Neural cell (in vitro differentiated cells): ENCODE data around the gene HOXC11. TPM values are rescaled to one million over a fixed set of nuclear protein-coding genes. Genes with fewer than 3 reads are reported as not detected.

Experiments
- H2AFZ ChIP-seq: fragments of 200-600, 300-800 bp; sonication (generic), shearing (Covaris generic); 2 replicates; pipeline ENCODE4 v1.6.0; 2014; ENCODE audit warnings: low read depth, mild to moderate bottlenecking, antibody characterized with exemption, low read length, moderate library complexity
- H3F3A ChIP-seq: fragments of 200-600 bp; shearing (Covaris generic); 2 replicates; pipeline ENCODE4 v1.6.1; 2016; ENCODE audit warnings: mild to moderate bottlenecking, moderate library complexity, mixed read lengths, antibody characterized with exemption, low read length; ENCODE audit not compliant: insufficient read depth, poor library complexity, severe bottlenecking
- H3K27ac ChIP-seq: fragments of 200-600, 300-800 bp; sonication (generic), shearing (Covaris generic); 2 replicates; pipeline ENCODE4 v1.5.1; 2014; ENCODE audit warnings: mild to moderate bottlenecking, low read length, moderate library complexity
- H3K27me3 ChIP-seq: fragments of 300-800, 200-600 bp; sonication (generic), shearing (Covaris generic); 2 replicates; pipeline ENCODE4 v1.6.0; 2014; ENCODE audit warnings: mild to moderate bottlenecking, low read depth, low read length, moderate library complexity; ENCODE audit not compliant: insufficient read depth
- H3K36me3 ChIP-seq: fragments of 300-800, 200-600 bp; sonication (generic), shearing (Covaris generic); 2 replicates; pipeline ENCODE4 v1.5.1; 2014; ENCODE audit warnings: mild to moderate bottlenecking, antibody characterized with exemption, low read length, moderate library complexity; ENCODE audit not compliant: insufficient read depth
- H3K4me2 ChIP-seq: fragments of 300-800, 200-600 bp; sonication (generic), shearing (Covaris generic); 2 replicates; pipeline ENCODE4 v1.6.0; 2014; ENCODE audit warnings: mild to moderate bottlenecking, low read length
- H3K4me3 ChIP-seq: fragments of 300-800, 200-600 bp; sonication (generic), shearing (Covaris generic); 2 replicates; pipeline ENCODE4 v1.5.1; 2014; ENCODE audit warnings: mild to moderate bottlenecking, low read length, moderate library complexity
- H3K79me2 ChIP-seq: fragments of 200-600 bp; shearing (Covaris generic); replicated peaks from 2 replicates; pipeline ENCODE4 v1.6.0; 2014; ENCODE audit warnings: mild to moderate bottlenecking, low read length, moderate library complexity; ENCODE audit not compliant: insufficient read depth
- H3K9ac ChIP-seq: fragments of 300-800, 200-600 bp; sonication (generic), shearing (Covaris generic); 2 replicates; pipeline ENCODE4 v1.6.1; 2016; ENCODE audit warnings: mild to moderate bottlenecking, low read length, mixed read lengths
- H3K9me2 ChIP-seq: fragments of 200-600 bp; shearing (Covaris generic); 2 replicates; pipeline ENCODE4 v1.6.1; 2016; ENCODE audit warnings: mild to moderate bottlenecking, low read length, mixed read lengths; ENCODE audit not compliant: insufficient read depth
- H3K9me3 ChIP-seq: fragments of 200-600, 300-800 bp; sonication (generic), shearing (Covaris generic); 2 replicates; pipeline ENCODE4 v1.6.1; 2016; ENCODE audit warnings: mild to moderate bottlenecking, mixed run types, low read length, moderate library complexity, mixed read lengths
- H4K20me1 ChIP-seq: fragments of 200-600 bp; shearing (Covaris generic); 2 replicates; pipeline ENCODE4 v1.6.1; 2016; ENCODE audit warnings: mild to moderate bottlenecking, mixed run types; ENCODE audit not compliant: insufficient read depth
- EP300 ChIP-seq: fragments of 450-650 bp; conservative IDR thresholded peaks from 2 replicates; pipeline ENCODE4 v1.6.1; 2014; ENCODE audit warnings: antibody characterized with exemption, mild to moderate bottlenecking, moderate library complexity; ENCODE audit not compliant: poor library complexity, severe bottlenecking
- EZH2 ChIP-seq: fragments of 200-600, 300-800 bp; shearing (Covaris generic), sonication (generic); IDR thresholded peaks from 2 replicates; pipeline ENCODE4 v1.6.1; 2014; ENCODE audit warnings: antibody characterized with exemption, low read length, borderline replicate concordance, mild to moderate bottlenecking; ENCODE audit not compliant: insufficient read depth, poor library complexity, severe bottlenecking
- MXI1 ChIP-seq: fragments of 450-650 bp; conservative IDR thresholded peaks from 2 replicates; pipeline ENCODE4 v1.6.1; 2014; ENCODE audit warnings: antibody characterized with exemption, mild to moderate bottlenecking; ENCODE audit not compliant: poor library complexity, severe bottlenecking
- POLR2AphosphoS5 ChIP-seq: IDR thresholded peaks from 2 replicates; pipeline ENCODE4 v1.6.1; 2012
- RAD21 ChIP-seq: fragments of 450-650 bp; conservative IDR thresholded peaks from 2 replicates; pipeline ENCODE4 v1.6.1; 2014; ENCODE audit warnings: antibody characterized with exemption, mild to moderate bottlenecking, moderate library complexity
- SMC3 ChIP-seq: fragments of 450-650 bp; conservative IDR thresholded peaks from 2 replicates; pipeline ENCODE4 v1.6.1; 2014; ENCODE audit warnings: antibody characterized with exemption, mild to moderate bottlenecking, moderate library complexity; ENCODE audit not compliant: poor library complexity
- TAF1 ChIP-seq: IDR thresholded peaks from 2 replicates; pipeline ENCODE4 v1.6.1; 2012; ENCODE audit warnings: low read depth
- polyA plus RNA-seq: library from polyadenylated mRNA; depleted of rRNA; stranded (reverse); fragments of >200 nt; gene quantifications from 2 replicates; pipeline ENCODE4 v1.2.3, GENCODE V29; 2014
- TF ChIP-seq, protein P1 (sequence below): IDR thresholded peaks from 2 replicates; pipeline ENCODE4 v1.6.1; 2012; ENCODE audit warnings: borderline replicate concordance
- TF ChIP-seq, protein P2 (sequence below): fragments of 450-650 bp; IDR thresholded peaks from 2 replicates; pipeline ENCODE4 v1.5.1; 2014; ENCODE audit warnings: antibody characterized with exemption, mild to moderate bottlenecking, moderate library complexity; ENCODE audit not compliant: poor library complexity, severe bottlenecking

Gene HOXC11
- polyA plus RNA-seq, 1 donor from 2014 or later: not detected

DNA sequence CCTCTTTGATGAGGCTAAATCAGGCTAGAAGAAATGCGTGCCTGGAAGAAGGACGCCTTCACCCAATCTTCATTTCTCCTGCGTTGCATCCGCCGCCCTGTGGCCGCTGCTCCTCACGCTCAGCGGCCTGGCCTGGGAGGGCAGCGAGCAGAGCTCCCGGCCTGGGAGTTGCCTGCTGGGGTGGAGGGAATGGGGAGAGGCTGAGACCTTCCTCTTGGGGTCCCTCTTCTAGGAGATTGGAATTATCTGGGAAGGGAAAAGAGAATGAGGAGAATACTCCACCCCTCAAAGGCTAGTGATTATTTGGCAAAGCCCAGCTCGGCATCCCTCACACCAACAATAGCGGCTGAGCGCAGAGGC is 20.6 kb upstream of the HOXC11 start:
- Histone ChIP-seq H3K4me3 (no peak overlapping the region), H3K27ac (no peak overlapping the region), H2AFZ (no peak overlapping the region), H4K20me1 (no peaks in the 10 kb centered on the region), H3K36me3 (no peaks in the 10 kb centered on the region), H3K79me2 (no peaks in the 10 kb centered on the region), H3K9me3 (no peaks in the 10 kb centered on the region), H3K9me2 (no peaks in the 10 kb centered on the region), H3K9ac (no peak overlapping the region), H3F3A (no peaks in the 10 kb centered on the region), H3K4me2 (no peak overlapping the region), H3K27me3 (peaks cover 100% of the 10 kb centered on the region)
- TF ChIP-seq SMC3 (no peak), POLR2AphosphoS5 (no peak), TAF1 (no peak), EP300 (no peak), EZH2 (no peak), MXI1 (no peak), RAD21 (no peak)
- TF ChIP-seq, protein P1, sequence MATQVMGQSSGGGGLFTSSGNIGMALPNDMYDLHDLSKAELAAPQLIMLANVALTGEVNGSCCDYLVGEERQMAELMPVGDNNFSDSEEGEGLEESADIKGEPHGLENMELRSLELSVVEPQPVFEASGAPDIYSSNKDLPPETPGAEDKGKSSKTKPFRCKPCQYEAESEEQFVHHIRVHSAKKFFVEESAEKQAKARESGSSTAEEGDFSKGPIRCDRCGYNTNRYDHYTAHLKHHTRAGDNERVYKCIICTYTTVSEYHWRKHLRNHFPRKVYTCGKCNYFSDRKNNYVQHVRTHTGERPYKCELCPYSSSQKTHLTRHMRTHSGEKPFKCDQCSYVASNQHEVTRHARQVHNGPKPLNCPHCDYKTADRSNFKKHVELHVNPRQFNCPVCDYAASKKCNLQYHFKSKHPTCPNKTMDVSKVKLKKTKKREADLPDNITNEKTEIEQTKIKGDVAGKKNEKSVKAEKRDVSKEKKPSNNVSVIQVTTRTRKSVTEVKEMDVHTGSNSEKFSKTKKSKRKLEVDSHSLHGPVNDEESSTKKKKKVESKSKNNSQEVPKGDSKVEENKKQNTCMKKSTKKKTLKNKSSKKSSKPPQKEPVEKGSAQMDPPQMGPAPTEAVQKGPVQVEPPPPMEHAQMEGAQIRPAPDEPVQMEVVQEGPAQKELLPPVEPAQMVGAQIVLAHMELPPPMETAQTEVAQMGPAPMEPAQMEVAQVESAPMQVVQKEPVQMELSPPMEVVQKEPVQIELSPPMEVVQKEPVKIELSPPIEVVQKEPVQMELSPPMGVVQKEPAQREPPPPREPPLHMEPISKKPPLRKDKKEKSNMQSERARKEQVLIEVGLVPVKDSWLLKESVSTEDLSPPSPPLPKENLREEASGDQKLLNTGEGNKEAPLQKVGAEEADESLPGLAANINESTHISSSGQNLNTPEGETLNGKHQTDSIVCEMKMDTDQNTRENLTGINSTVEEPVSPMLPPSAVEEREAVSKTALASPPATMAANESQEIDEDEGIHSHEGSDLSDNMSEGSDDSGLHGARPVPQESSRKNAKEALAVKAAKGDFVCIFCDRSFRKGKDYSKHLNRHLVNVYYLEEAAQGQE: no peak
- TF ChIP-seq, protein P2, sequence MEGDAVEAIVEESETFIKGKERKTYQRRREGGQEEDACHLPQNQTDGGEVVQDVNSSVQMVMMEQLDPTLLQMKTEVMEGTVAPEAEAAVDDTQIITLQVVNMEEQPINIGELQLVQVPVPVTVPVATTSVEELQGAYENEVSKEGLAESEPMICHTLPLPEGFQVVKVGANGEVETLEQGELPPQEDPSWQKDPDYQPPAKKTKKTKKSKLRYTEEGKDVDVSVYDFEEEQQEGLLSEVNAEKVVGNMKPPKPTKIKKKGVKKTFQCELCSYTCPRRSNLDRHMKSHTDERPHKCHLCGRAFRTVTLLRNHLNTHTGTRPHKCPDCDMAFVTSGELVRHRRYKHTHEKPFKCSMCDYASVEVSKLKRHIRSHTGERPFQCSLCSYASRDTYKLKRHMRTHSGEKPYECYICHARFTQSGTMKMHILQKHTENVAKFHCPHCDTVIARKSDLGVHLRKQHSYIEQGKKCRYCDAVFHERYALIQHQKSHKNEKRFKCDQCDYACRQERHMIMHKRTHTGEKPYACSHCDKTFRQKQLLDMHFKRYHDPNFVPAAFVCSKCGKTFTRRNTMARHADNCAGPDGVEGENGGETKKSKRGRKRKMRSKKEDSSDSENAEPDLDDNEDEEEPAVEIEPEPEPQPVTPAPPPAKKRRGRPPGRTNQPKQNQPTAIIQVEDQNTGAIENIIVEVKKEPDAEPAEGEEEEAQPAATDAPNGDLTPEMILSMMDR: no peak

GRCh38 chr12:53952871-53953734 is 19.8 kb upstream of the HOXC11 start:
- no peak overlapping the region for H3K4me2 ChIP-seq
- TF ChIP-seq MXI1: no peak
- TF ChIP-seq, protein P1: no peak
- peak; percentile 87 for TF ChIP-seq EZH2
- TF ChIP-seq RAD21: no peak
- TF ChIP-seq EP300: no peak
- no peak for TF ChIP-seq POLR2AphosphoS5
- H3K27ac ChIP-seq: no peak overlapping the region
- no peak overlapping the region for H3K9ac ChIP-seq
- no peaks in the 10 kb centered on the region for H4K20me1 ChIP-seq
- no peaks in the 10 kb centered on the region for H3K36me3 ChIP-seq
- H3K9me3 ChIP-seq: no peaks in the 10 kb centered on the region
- H3K4me3 ChIP-seq: no peak overlapping the region
- no peaks in the 10 kb centered on the region for H3K79me2 ChIP-seq
- peaks cover 100% of the 10 kb centered on the region for H3K27me3 ChIP-seq
- H3K9me2 ChIP-seq: no peaks in the 10 kb centered on the region
- H2AFZ ChIP-seq: no peak overlapping the region
- H3F3A ChIP-seq: no peaks in the 10 kb centered on the region
